Breast epithelium (tissue), 4 donors: ENCODE data around the gene URB1. TPM values are rescaled to one million over a fixed set of nuclear protein-coding genes. Genes with fewer than 3 reads are reported as not detected.

Experiments used
- DNase-seq, 2 donors: peaks; one replicate each; pipeline ENCODE4 v3.0.0-alpha.2; 2019; ENCODE audit warnings: low spot score in 2 of 2
- H3K27ac ChIP-seq, 2 donors: fragments of 200-600 bp; sonication (generic) in 1 of 2; one replicate each; pipeline ENCODE4 v1.5.1; 2016 to 2019; ENCODE audit warnings: mild to moderate bottlenecking in 1 of 2
- H3K27me3 ChIP-seq, 2 donors: fragments of 200-600 bp; sonication (generic) in 1 of 2; one replicate each; pipeline versions ENCODE4 v1.5.1 to v1.6.0; 2017 to 2019; ENCODE audit warnings: control low read depth in 1 of 2, mild to moderate bottlenecking in 1 of 2
- H3K36me3 ChIP-seq: fragments of 200-600 bp; one replicate; pipeline ENCODE4 v1.5.1; 2019
- H3K4me1 ChIP-seq, 2 donors: fragments of 200-600 bp; sonication (generic); one replicate each; pipeline ENCODE4 v1.5.1; 2016 to 2019; ENCODE audit warnings: control low read depth in 1 of 2
- H3K4me3 ChIP-seq, 3 donors: fragments of 200-600 bp; sonication (generic); 1 replicate in 2 of 3; 2 replicates in 1 of 3; pipeline ENCODE4 v1.5.1; 2016 to 2019; ENCODE audit warnings: mild to moderate bottlenecking in 3 of 3, moderate library complexity in 2 of 3
- H3K9me3 ChIP-seq, 2 donors: fragments of 200-600 bp; sonication (generic) in 1 of 2; one replicate each; pipeline ENCODE4 v1.5.1; 2016 to 2019; ENCODE audit warnings: control low read depth in 1 of 2
- POLR2A ChIP-seq: fragments of 450-650 bp; IDR thresholded peaks from one replicate; pipeline ENCODE4 v1.6.1; 2016; ENCODE audit warnings: antibody characterized with exemption, mild to moderate bottlenecking, moderate library complexity
- POLR2AphosphoS5 ChIP-seq, 3 donors: sonication (generic); formaldehyde crosslinking; IDR thresholded peaks; one replicate each; pipeline ENCODE4 v1.6.1; 2017; ENCODE audit warnings: antibody characterized with exemption in 3 of 3
- intact Hi-C: fragments of 100-400 bp; cut with DNase I; formaldehyde crosslinking; loops from one replicate; pipeline ENCODE4 v1.15.1; 2023; ENCODE audit warnings: low total_unique reads
- total RNA-seq, 3 donors: library from RNA; depleted of rRNA; stranded (reverse); fragments of >200 nt; gene quantifications; one replicate each; pipeline ENCODE4 v1.1.0, GENCODE V29; 2016
- TF ChIP-seq, protein P1 (sequence below), 3 donors: fragments of 450-650 bp; IDR thresholded peaks; one replicate each; pipeline ENCODE4 v1.5.1; 2016 to 2017; ENCODE audit warnings: antibody characterized with exemption in 3 of 3, mild to moderate bottlenecking in 3 of 3, moderate library complexity in 3 of 3

Gene URB1
- total RNA-seq, 3 donors from 2014 or later, result 12.8 to 22.2 (median 20.6) TPM

DNA sequence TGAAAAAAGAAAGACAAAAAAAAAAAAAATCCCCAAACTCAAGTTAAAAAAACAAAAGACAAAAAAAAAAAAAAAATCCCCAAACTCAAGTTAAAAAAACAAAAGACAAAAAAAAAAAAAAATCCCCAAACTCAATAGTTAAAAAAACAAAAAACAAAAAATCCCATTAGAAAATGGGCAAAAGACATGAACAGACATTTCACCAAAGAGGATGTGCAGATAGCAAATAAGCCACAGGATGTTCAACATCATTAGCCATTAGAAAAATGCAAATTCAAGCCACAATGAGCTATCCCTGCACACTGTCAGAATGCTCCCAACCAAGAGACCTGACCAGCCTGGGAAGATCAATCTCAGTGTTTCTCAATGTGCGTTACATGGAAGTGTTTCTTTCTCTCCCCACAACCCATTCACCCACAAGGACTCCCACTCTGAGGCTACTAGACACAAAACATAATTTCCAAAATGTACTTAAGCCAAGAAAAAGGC, 60.3 kb downstream of the URB1 start:
- Histone ChIP-seq H3K27ac (no peak overlapping the region), H3K36me3 (peaks cover 14% of the 10 kb centered on the region), H3K9me3 (no peaks in the 10 kb centered on the region), H3K4me1 (no peaks in the 10 kb centered on the region), H3K4me3 (no peak overlapping the region), H3K27me3 (no peaks in the 10 kb centered on the region)
- intact Hi-C loops, result no loop called here
- TF ChIP-seq, protein P1, sequence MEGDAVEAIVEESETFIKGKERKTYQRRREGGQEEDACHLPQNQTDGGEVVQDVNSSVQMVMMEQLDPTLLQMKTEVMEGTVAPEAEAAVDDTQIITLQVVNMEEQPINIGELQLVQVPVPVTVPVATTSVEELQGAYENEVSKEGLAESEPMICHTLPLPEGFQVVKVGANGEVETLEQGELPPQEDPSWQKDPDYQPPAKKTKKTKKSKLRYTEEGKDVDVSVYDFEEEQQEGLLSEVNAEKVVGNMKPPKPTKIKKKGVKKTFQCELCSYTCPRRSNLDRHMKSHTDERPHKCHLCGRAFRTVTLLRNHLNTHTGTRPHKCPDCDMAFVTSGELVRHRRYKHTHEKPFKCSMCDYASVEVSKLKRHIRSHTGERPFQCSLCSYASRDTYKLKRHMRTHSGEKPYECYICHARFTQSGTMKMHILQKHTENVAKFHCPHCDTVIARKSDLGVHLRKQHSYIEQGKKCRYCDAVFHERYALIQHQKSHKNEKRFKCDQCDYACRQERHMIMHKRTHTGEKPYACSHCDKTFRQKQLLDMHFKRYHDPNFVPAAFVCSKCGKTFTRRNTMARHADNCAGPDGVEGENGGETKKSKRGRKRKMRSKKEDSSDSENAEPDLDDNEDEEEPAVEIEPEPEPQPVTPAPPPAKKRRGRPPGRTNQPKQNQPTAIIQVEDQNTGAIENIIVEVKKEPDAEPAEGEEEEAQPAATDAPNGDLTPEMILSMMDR (IDR thresholded peaks at IDR 0.05), result no peak
- no peak for TF ChIP-seq POLR2A
- TF ChIP-seq POLR2AphosphoS5 (IDR thresholded peaks at IDR 0.05), result no peak
- DNase-seq, result no peak

DNA sequence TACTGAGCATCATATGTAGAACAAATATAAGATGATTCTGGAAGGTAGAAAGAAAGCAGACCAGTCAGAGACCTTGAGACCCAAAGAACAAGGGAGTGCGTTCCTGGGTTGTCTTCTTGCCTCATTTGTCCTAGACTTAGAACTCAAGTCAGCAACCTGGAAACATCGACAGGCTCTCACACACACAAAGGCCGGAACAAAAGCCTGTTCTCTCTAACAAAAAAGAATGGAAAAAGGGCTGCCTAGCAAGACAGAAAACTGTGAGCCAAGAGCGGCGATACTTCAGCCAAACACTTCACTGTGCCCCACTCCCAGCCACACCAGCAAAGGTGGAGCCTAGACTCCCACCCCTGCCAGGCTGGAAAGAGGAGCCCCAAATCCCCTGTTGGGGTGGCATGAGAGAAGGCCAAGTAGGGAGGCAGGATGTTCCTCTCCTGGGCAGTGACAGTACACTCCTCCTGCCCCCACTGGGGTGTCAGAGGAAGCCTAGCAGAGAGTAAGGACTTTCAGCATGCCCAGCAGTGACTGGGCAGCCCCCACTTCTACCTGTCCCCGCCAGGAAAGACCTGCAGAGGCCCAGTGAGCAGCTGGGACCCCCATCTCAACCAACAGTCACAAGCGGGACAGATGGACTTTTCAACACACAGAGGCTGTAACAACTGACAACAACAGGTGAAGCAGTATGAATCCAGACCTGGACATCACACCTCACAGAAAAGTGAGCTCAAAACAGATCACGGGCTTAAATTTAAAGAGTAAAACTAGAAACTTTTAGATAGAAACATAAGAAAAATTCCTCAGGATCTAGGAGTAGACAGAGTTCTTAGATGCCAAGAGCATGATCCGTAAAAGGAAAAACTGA, 61.1 kb downstream of the URB1 start:
- no peaks in the 10 kb centered on the region for H3K9me3 ChIP-seq
- no peak overlapping the region for H3K4me3 ChIP-seq
- H3K36me3 ChIP-seq, result peaks cover 14% of the 10 kb centered on the region
- no peak overlapping the region for H3K27ac ChIP-seq
- no peaks in the 10 kb centered on the region for H3K4me1 ChIP-seq
- no peak for DNase-seq
- H3K27me3 ChIP-seq, result no peaks in the 10 kb centered on the region
- intact Hi-C loops, result no loop called here
- TF ChIP-seq POLR2A (no peak), POLR2AphosphoS5 (IDR thresholded peaks at IDR 0.05) (no peak)
- TF ChIP-seq, protein P1 (IDR thresholded peaks at IDR 0.05), result no peak

DNA sequence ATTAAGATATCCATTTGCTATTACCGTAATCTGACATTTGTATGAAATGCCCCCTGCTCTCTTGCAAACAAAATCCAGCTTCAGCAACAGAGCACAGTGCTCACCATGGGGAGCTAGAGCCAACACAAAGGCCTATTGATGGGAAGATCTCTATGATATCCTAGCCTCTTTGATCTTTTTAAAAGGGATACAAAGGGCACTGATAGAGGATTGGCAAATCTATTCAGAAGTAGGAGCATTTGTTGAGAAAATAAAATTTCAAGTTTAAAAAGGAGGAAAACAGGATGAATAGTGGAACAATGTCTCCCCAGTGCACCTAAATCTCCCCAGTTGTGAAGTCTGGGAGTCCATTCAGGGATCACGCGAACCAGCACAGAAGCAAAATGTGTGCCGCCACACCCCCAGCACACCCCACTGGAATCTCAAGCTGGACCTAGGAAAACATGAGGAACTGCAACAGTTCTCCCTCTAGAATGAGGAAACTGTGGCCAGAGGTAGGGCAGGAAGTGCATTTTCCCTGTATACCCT, 62.0 kb downstream of the URB1 start:
- H3K4me3 ChIP-seq, result no peak overlapping the region
- peaks cover 14% of the 10 kb centered on the region for H3K36me3 ChIP-seq
- TF ChIP-seq, protein P1 (IDR thresholded peaks at IDR 0.05), result no peak
- no peak for TF ChIP-seq POLR2AphosphoS5 (IDR thresholded peaks at IDR 0.05)
- no peak for TF ChIP-seq POLR2A
- DNase-seq, result no peak
- intact Hi-C loops, result no loop called here
- no peaks in the 10 kb centered on the region for H3K27me3 ChIP-seq
- no peak overlapping the region for H3K27ac ChIP-seq
- H3K4me1 ChIP-seq, result no peaks in the 10 kb centered on the region
- H3K9me3 ChIP-seq, result no peaks in the 10 kb centered on the region

DNA sequence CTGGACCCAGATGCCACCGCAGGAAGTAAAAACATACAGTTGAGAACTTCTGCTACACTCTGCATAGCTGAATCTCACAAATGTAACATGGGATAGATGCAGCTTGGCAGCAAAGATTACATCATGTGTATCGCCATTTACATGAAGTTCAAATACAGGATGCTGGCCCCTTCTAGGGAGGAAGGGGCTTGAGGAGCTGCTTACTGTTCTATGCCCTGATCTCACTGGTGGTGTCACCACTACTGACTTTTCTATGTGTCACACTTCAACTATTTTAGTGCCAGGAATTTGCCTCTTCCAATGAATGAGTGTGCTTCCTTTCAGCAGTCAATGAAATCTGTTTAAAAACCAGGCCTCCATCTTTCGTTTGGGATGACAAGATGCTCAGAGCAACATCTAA, 63.0 kb downstream of the URB1 start:
- no peak overlapping the region for H3K4me3 ChIP-seq
- intact Hi-C loops, result no loop called here
- H3K36me3 ChIP-seq, result peaks cover 14% of the 10 kb centered on the region
- TF ChIP-seq POLR2AphosphoS5 (IDR thresholded peaks at IDR 0.05) (no peak), POLR2A (no peak)
- TF ChIP-seq, protein P1 (IDR thresholded peaks at IDR 0.05), result no peak
- no peaks in the 10 kb centered on the region for H3K9me3 ChIP-seq
- H3K27ac ChIP-seq, result no peak overlapping the region
- no peaks in the 10 kb centered on the region for H3K27me3 ChIP-seq
- no peak for DNase-seq
- H3K4me1 ChIP-seq, result no peaks in the 10 kb centered on the region

DNA sequence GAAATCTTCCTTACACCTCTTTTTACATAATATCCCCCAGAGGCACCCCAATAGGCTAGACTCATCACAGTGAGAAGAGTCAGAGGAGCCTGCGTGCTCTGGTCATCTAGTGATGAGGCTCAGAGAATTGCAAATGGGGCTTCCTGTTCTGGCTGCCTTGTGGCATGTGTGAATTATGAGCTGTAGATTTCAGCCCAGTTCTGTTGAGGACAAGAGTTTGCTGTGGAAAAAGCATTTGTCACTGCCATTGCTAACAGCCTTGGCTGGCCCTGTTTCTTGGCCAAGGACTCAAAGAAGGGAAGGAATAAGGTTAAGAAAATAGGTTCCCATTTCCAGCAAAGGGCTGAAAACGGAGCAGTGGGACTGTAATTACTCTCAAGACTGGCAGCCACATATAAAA, 63.5 kb downstream of the URB1 start:
- no peaks in the 10 kb centered on the region for H3K4me1 ChIP-seq
- peak in 1 of 2 donors; percentile 0 for DNase-seq

More for the DNA sequence above, 63.5 kb downstream of the URB1 start:
- H3K4me3 ChIP-seq, result no peak overlapping the region
- H3K27me3 ChIP-seq, result no peaks in the 10 kb centered on the region
- no peaks in the 10 kb centered on the region for H3K9me3 ChIP-seq
- TF ChIP-seq, protein P1 (IDR thresholded peaks at IDR 0.05), result no peak
- peak in 1 of 3 donors; percentile 72 for TF ChIP-seq POLR2AphosphoS5 (IDR thresholded peaks at IDR 0.05)
- peaks cover 14% of the 10 kb centered on the region for H3K36me3 ChIP-seq
- intact Hi-C loops, result no loop called here
- peak overlapping the region in 1 of 2 donors; percentile 45 for H3K27ac ChIP-seq
